NCI-H146 treated with DMSO at 0.1 percent for 48 hours (cell line): ENCODE measurements around the gene QPCT.
"Not testable (repeated sequence)": the region's sequence is repeated elsewhere in the genome, so short reads cannot be mapped to it uniquely, and the experiment has no call there.

Source experiments
- DNase-seq: peaks from one replicate; lab custom pipeline; 2025; ENCODE audit not compliant: unreplicated experiment; lab: John Stamatoyannopoulos, UW

Gene QPCT

DNA sequence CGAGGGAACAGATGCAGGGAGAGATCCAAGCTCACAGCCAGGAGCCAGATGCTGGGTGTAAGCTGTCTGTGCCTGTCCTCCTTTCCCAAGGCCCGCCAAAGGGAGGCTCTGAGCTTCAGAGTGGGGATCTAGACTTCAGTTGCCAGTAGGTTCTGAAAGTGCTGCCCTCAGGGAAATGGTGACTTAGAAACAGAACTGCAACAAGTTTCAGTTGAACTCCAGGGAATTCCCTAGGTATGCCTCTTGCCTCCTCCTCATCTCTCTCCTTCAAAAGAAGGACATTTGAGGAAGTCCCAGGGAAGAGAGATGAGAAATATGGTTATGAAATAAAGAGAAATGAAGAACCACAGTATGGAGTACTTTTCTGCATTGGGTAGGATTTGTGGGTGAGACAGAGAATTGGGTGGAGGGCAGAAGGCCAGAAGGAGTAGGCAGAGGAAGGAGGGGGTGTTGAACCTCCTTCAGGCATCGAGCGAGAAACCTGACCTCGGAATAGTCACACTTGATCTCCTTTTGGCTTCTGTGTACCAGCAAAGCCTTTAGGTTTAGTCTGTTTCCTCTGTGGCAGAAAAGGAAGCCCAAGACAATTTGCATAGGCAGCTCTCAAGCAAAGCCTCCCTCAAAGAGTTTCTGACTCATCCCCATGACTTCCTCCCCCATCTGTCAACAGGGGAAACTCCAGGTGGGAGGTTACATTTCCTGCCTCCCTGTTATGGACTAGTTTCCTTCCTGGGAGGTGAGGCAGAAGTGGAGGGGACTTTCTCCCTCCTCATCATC, 45.7 kb downstream of the QPCT start:
- DNase-seq, result no peak

DNA sequence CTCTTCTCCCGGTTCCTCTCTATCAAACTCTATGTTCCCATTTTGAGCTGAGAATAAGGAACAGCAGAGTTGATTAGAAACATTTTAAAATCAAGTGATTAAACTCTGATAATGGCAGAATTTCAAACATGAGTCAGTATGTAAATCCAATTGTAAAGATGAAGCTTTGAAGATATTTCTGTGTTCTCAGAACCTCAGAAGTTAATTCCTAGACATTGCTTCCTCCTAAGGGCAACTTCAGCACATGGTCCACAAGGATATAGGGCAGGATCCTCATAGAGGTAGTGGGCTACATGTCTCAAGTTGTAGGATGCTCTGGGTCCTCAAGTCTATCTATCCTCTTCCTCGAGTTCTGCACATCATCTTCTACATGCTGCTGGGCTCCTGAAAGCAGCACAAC, 46.3 kb downstream of the QPCT start:
- no peak for DNase-seq

GRCh38 chr2:37391711-37392110, 47.3 kb downstream of the QPCT start:
- no peak for DNase-seq

DNA sequence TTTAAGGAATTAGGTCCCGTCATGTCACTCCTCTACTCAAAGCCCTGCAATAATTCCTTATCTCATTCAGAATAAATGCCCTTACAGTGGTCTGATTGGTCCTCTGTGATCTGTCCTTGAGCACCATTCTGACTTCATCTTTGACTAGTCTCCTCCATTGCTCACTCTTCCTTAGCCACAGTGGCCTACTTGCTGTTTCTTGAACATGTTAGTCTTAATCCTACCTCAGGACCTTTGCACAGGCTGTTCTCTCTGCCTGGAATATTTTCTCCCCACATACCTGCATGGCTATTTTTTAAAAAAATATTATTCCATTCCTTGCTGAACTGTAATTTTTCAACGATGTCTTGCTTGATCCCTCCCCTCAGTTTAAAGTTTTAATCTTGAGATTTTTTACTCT, 48.0 kb downstream of the QPCT start:
- no peak for DNase-seq

GRCh38 chr2:37394263-37394662, 49.8 kb downstream of the QPCT start:
- no peak for DNase-seq

DNA sequence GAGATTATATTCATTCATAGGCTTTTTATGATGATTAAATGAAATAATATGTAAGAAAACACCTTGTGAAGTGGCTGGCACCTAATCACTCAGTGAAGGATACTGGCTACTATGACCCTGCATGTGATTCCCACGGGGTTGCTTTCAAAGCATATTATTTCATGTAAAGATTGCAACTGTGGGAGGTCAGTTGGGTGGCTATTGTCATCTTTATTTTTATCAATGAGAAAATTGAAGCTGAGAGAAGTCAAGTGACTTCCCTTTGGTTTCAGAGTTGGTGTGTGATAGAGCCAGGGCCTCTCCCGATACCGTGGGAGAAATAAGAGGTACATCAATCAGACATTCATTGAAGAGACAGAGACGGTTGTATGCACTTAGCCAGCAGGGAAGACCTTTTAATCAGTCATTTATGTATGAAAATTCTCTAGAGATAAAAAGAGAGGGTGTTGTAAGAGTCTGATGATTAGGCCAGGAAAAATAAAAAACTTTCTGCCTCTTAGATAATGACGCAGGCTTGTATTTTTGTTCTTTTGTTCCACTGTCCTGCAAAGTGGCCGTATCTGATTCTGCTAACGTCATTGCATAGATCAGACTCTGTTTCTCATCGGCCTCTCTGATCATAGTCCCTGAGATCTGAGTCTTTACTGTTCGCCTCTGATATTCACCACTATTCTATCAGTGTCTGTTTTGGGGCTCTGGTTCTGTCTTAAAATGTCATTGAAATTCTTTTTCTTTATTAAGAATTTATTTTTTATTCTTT, 50.5 kb downstream of the QPCT start:
- DNase-seq, result no peak

- no peak for DNase-seq
Measured at GRCh38 chr2:37396890-37397565, 52.6 kb downstream of the QPCT start.

GRCh38 chr2:37398990-37399389, 54.6 kb downstream of the QPCT start:
- DNase-seq, result no peak

GRCh38 chr2:37400041-37400440, 55.6 kb downstream of the QPCT start:
- DNase-seq, result no peak

GRCh38 chr2:37402636-37403035, 58.2 kb downstream of the QPCT start:
- DNase-seq, result no peak

DNA sequence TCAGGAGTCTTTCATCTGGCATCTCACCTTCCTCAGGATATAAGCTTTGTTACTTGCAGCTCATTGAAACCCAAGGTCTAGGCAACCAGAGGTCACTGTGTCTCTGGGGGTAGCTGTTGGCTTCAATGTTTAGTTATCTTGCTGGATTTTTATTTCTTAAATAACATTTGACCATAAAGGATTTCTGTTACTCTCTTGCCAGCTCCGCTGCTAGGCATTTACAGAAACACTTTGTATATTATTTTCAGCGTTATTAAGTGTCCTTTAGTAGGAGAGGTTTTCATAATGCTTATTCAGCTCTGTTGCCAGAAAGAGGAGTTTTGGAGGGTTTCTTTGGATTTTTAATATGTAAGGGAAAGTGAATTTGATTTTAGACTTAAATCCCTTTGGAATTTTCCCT, 61.4 kb downstream of the QPCT start:
- DNase-seq, result no peak

- no peak for DNase-seq
Measured at GRCh38 chr2:37412231-37412630, 67.8 kb downstream of the QPCT start.

GRCh38 chr2:37413911-37414469, 69.6 kb downstream of the QPCT start:
- not testable (repeated sequence) for DNase-seq

DNA sequence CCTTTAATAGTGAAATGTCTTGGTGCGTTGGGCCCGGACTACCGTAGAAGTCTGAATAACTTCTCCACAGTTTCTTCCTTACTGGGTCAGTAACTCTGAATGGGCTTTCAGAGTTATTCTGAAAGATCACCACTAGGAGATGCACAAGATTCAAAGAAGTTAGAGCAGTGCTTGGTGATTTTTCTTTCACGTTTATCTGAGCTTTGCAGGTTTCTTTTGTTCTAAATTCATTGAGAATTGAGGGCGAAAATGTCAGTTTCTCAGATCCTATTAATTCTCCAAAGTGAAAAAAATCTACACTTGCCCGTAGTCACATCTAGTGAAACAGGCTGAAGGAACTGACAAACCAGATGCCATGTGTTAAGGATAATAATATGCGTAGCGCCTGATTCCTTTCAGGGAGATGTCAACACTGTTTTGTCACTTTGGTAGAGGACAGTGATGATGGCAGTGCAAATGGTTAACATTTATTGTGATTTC, 70.1 kb downstream of the QPCT start:
- peak; percentile 62 for DNase-seq

DNA sequence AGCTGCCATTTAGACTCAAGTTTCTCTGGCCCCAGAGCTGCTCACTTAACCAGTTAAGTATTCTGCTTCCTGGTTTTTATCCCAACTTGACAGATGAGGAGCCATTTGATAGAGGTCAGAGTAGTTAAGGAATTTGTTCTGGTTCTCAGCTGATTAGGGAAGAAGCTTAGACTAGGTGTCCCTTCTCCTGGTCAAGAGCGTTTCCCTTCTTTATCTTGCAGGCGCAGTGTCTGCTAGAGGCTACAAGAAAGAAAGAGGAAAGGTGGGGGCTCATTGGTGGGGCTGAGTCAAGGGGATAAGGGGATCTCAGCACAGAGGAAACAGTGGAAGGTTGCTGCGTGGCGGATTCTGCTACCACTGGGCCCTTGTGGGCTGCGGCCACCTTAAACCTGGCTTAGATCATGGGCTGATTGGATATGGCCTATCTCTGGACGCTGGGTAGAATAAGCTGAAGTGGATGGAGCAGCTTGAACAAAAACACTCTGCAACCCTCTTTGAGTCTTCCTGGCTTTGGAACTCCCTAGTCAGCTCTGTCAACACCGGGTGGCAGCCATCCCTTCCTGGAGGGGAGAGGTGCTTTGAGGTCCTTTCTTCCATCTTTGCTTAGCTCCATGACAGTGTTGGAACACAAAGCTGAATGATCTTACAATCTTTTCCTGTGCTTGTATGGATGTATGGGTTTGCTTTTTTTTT, 70.8 kb downstream of the QPCT start:
- DNase-seq, result peak; percentile 44

DNA sequence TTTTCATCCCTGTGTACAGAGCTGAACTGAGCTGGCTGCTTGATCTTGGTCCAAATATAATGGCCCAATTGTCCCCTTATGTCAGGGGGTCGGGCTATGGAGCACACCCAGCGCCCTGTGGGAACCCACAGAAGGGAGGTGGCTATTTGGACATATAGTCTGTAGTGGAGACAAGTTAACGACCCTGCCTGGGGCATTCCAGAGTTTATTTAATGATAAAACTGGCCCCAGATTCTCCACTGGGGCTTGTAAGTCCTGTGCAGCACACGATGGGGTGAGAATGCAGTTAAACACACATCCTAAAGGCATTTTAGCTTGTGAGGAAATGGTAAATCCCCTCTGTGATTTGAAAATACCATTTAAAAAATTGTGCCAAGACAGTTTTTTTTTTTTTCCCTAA, 72.9 kb downstream of the QPCT start:
- no peak for DNase-seq

- DNase-seq, result no peak
Measured at GRCh38 chr2:37418956-37419355, 74.5 kb downstream of the QPCT start.

DNA sequence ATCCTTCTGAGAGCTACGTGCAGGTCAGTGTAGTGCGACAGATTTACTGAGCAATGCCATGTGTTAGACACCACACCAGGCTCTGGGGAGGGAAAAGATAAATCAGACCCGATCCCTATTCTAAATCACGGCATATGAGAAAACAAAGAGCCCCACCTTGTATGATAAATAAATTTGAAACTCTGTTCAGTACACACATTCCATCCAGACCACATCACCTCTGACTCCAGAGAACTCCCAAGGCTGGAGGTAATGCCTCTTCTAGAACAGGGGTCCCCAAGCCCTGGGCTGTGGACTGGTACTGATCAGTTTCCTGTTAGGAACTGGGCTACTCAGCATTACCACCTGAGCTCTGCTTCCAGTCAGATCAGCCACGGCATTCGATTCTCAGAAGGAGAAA, 77.3 kb downstream of the QPCT start:
- no peak for DNase-seq

GRCh38 chr2:37422816-37423215, 78.4 kb downstream of the QPCT start:
- DNase-seq, result no peak
